DMS79 treated with DMSO at 0.1 percent for 48 hours (cell line): ENCODE data around the gene NCAM1.

Experiments used
- DNase-seq: peaks from one replicate; lab custom pipeline; 2025; lab: John Stamatoyannopoulos, UW

Gene NCAM1

GRCh38 chr11:113134626-113135025 lies 173.4 kb downstream of the NCAM1 start:
- DNase-seq: no peak

GRCh38 chr11:113137713-113138529 lies 176.7 kb downstream of the NCAM1 start:
- no peak for DNase-seq

GRCh38 chr11:113138731-113139130 lies 177.5 kb downstream of the NCAM1 start:
- no peak for DNase-seq

DNA sequence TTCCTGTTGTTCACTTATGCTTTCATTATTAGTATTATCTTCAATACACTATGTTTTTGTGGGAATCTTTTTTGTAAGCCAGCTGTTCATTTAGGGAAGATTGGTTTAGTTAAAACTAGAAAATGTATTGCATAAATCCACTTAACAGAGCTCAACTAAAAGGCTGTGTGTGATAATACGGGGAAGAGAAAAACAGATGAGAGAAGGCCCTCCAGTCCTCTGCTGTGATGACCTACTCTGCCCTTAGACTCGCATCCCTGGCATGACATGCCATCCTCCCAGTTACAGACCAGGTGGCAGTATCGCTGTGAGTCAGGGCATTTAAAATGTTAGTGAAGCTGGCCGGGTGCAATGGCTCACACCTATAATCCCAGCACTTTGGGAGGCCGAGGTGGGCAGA lies 179.8 kb downstream of the NCAM1 start:
- no peak for DNase-seq

- DNase-seq: no peak
These were observed 181.3 kb downstream of the NCAM1 start for GRCh38 chr11:113142508-113142907.

DNA sequence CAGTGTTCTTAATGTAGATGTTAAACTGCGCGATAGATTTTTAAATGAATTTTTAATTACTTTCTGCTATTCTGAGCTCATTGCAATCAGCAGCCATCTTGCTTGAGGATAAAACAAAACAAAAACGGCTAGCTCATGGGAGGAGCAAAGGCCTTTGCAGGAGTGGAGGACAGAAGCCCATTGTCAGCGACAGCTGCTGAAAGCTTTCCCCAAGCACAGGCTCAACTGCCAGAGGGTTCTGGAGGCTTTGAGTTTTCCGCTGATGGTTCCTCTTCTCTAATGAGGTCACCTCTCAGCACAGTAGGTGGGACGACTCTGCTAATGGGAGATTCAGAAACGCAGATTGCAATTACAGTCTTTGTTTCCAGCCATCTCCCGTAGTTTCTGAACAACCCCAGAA lies 186.0 kb downstream of the NCAM1 start:
- no peak for DNase-seq

DNA sequence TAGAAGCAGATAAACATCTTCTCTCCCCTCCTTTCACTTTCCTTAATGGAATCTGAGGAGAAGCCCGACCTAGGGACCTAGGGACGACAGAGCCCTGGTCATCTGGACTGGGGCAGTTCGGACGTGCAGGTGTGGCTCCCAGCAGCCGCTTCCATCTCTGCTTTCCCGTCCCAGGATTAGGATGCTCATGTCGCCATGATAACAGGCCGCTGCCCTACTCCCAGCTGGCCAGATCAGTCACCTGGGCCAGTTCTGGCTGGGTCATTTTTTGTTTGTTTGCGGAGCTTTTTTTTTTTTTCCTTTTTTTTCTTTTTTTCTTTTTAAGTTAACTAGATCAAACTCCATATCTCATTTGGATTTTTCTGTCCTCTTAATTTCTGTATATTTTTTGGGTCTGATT lies 186.9 kb downstream of the NCAM1 start:
- no peak for DNase-seq

DNA sequence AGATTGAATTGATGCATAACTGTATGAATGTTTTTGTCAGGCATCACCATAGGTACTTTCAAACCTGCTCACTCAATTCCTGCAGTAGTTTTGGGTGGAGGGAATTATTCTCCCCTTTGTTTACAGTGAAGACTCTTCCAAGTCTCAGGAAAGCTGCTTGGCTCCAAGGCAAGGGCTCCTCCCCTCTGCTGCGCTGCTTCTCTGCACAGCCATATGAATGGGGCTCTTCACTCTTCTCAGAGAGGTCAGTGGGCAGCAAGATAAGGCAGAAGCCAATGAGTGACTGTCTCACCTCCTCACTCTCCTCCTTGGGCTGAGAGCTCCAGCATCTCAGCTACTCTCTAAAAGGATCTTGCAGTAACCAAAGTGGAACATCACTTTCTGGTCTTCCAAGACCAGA lies 187.4 kb downstream of the NCAM1 start:
- peak; percentile 20 for DNase-seq

DNA sequence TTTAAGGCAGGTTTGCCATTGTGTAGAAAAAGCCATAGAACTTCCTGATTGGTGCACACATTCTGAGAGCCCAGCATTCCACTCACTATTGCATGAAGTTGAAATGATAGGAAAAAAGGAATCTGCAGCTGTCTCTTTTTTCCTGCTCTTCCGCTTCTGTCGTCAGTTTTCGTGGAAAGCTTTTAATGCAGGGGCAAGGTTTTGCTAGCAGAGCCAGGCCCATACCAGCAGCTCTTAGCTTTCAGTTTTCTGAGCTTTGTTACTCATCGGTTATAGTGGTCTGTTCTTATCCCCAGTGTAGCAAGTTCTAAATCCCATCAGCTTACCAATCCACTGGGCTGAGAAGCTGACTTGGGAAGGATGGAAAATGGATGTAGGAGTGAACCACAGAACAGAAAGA lies 190.3 kb downstream of the NCAM1 start:
- no peak for DNase-seq

DNA sequence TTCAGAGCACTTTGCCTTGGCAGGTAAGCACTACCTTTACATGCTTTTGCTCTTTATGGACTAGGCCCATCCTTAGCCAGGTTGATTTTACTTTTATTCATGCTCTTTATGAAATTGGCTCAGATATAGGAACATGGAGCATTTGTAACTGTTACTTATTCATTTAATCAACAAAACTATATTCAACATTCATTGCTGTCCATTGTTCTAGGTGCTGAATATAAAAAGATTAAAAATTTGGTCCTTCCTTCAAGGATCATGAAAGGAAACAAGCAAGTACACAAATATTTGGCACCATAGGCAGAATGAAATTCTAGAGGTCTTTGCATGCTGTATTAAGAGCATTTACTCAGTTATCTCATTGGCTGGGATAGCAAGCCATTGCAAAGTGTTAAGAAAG lies 191.3 kb downstream of the NCAM1 start:
- DNase-seq: no peak

DNA sequence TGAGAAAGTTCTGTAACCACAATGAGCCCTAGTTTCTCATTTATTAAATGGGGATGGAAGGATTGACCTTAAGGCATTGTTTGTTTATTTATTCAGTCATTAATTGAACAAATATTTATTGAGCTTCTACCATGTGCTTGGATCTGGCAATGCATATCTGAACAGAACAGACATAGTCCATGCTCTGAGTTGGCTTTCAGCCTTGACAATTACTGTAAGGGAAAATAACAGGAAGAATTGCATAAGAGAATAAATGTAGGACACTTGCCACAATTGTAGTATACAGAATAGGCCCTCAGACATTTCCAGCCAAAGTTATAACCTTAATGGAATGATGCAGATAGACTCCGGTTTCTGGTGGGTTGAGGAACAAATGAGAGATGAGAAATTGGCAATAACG lies 192.6 kb downstream of the NCAM1 start:
- DNase-seq: no peak

GRCh38 chr11:113159988-113160807 lies 199.0 kb downstream of the NCAM1 start:
- peak; percentile 52 for DNase-seq

DNA sequence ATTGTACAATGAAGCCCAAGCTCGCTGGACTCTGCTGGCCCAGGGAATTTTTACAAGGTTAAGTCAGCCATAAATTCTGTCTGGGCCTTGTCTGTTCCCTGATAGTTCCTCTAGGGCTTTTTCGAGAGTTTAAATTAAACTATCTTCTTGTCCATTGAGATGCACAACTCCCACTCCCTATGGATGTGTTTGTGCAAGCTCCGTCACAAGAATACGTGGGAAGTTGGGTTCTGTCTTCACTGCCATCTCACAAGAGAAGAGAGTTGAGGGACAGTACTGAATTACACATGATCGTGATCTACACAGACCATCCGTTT lies 199.5 kb downstream of the NCAM1 start:
- no peak for DNase-seq

- DNase-seq: peak; percentile 93
These were observed 200.7 kb downstream of the NCAM1 start for GRCh38 chr11:113161711-113162591.

GRCh38 chr11:113162592-113162962 lies 201.4 kb downstream of the NCAM1 start:
- DNase-seq: peak; percentile 83

DNA sequence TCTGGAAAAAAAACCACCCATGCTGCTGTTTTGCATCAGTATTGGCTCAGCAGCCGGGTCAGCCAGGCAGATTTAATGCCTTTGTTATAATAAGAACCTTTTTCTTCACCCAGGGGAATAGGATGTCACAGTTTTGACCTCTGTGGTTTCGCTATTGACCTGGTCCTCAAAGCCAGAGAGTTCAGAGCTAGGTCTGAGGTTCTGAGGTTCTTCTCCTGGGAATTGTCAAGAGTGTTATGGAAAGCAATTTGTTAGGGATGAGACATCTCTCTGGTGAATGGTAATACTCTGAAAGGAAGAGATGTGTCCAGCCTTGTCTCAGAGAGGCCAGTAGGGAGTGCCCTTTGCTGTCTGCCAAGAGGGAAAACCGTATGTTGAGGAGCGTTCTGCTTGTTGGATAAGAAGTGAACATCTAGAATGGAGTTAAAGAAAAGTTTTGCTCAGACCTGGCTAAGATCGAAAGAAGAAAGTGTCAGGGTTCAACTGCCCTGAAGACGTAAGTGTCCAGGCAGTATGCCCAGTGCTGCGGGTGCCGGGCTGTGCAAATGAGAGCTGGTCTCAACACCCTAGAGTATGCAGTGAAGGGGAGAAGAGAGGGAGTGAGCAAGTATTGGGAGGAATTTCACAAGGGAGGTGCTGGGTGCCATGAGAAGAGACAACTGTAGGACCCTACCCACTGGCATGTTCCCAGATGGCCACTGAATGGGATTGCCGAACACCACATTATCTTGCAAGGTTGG lies 202.2 kb downstream of the NCAM1 start:
- no peak for DNase-seq

- no peak for DNase-seq
These were observed 205.1 kb downstream of the NCAM1 start for GRCh38 chr11:113166280-113166679.

GRCh38 chr11:113167599-113167998 lies 206.4 kb downstream of the NCAM1 start:
- peak; percentile 29 for DNase-seq

DNA sequence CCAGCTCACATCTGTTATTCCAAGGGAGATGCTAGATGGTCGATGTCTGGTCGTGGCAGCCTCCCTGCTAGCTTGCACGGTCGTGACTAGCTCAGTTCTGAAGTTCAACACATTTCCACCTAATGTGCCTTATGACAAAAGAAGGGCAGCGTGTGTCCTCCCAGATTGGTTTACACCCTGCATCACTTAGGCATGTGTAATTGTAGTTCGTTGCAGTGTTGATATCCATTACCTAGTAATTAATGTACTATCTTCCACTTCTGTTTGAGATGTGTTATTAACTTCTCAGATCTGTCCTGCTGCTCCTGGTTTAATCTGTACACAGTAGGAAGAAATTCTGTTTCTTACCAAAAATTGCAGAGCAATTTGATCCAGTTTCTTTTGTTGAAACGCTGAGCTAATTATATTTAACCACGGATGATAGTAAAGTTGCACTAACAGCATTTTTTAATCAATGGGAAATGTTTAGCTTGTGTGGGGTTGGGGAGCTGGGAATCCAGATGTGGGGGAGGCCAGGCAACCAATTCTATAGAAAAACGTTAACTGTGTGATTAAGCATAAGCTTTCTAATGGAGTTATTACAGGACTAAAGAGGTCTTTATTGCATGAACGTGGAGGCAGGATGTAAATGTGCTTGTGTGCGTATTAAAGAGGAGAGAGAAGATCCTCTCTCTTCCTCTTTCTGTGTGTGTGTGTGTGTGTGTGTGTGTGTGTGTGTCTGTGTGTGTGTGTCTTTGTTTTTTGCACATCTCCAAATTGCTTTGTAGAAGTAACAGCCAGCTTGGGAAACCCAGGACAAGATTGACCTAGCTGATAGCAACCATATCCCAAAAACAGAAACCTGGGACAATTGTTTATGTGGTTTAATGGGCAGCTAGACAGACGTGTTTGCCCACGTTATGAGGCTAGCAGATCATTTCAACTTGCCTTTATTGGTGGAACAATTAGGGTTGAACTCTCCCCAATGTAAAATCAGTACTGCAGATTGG lies 207.4 kb downstream of the NCAM1 start:
- no peak for DNase-seq

GRCh38 chr11:113172382-113172951 lies 211.2 kb downstream of the NCAM1 start:
- no peak for DNase-seq
